Endothelial cell of umbilical vein (primary cell): ENCODE data around the gene CTBP1. TPM values are rescaled to one million over a fixed set of nuclear protein-coding genes. Genes with fewer than 3 reads are reported as not detected.

Source experiments
- BruUV-seq: library from RNA; stranded (reverse); fragments of 400-500 nt; replicated peaks from 2 replicates; lab custom pipeline; 2021; lab: Mats Ljungman, UMichigan
- CTCF ChIA-PET: fragments of 300-600, 350-600 bp; sonication (Branson Sonifier 250); formaldehyde crosslinking; loops from one replicate; lab custom pipeline; 2021; ENCODE audit warnings: antibody characterized with exemption, inconsistent platforms; lab: Charles Lee
- POLR2A ChIA-PET: fragments of 300-600, 350-600 bp; sonication (Branson Sonifier 250); formaldehyde crosslinking; loops from one replicate; lab custom pipeline; 2021; ENCODE audit warnings: antibody characterized with exemption, inconsistent platforms; lab: Charles Lee
- DNase-seq: peaks from one replicate; pipeline ENCODE4 v3.0.0-alpha.2; 2011; ENCODE audit warnings: low read depth, low spot score
- FAIRE-seq: peaks from 2 replicates; lab custom pipeline; 2011; peaks lifted over from hg19 to GRCh38; lab: Jason Lieb, UNC
- H2AFZ ChIP-seq: 2 replicates; pipeline ENCODE4 v1.6.0; 2012; ENCODE audit warnings: low read depth, low read length, control low read depth, inconsistent platforms
- H3K27ac ChIP-seq: 2 replicates; pipeline ENCODE4 v1.5.1; 2011; ENCODE audit warnings: low read depth, mild to moderate bottlenecking, control low read depth, low read length, moderate library complexity; ENCODE audit not compliant: insufficient read depth
- H3K27me3 ChIP-seq, 2 experiments: 2 replicates each; pipeline versions ENCODE4 v1.6.0 to v1.6.1; 2011; ENCODE audit warnings: low read length in 2 of 2, mixed read lengths in 1 of 2; ENCODE audit not compliant: control insufficient read depth in 2 of 2, insufficient read depth in 2 of 2
- H3K36me3 ChIP-seq, 2 experiments: 2 replicates in 1 of 2; 3 replicates in 1 of 2; pipeline ENCODE4 v1.5.1; 2011; ENCODE audit warnings: low read length in 2 of 2, mild to moderate bottlenecking in 1 of 2, moderate library complexity in 1 of 2; ENCODE audit not compliant: control insufficient read depth in 2 of 2, insufficient read depth in 2 of 2; ENCODE audit errors: extremely low read depth in 1 of 2
- H3K4me1 ChIP-seq: 3 replicates; pipeline ENCODE4 v1.5.1; 2011; ENCODE audit warnings: mild to moderate bottlenecking, low read length; ENCODE audit not compliant: control insufficient read depth, insufficient read depth; ENCODE audit errors: extremely low read depth
- H3K4me2 ChIP-seq: 2 replicates; pipeline ENCODE4 v1.6.1; 2011; ENCODE audit warnings: low read length, control low read depth, mixed read lengths; ENCODE audit not compliant: insufficient read depth
- H3K4me3 ChIP-seq, 3 experiments: fragments of 200-600 bp in 1 of 3; sonication (generic), shearing (Covaris generic) in 1 of 3; replicated peaks in 1 of 3; 2 replicates each; pipeline ENCODE4 v1.5.1; 2011 to 2016; ENCODE audit warnings: control low read depth in 3 of 3, low read length in 3 of 3, mild to moderate bottlenecking in 2 of 3, inconsistent platforms in 1 of 3, low read depth in 1 of 3, moderate library complexity in 1 of 3; ENCODE audit not compliant: insufficient read depth in 1 of 3
- H3K79me2 ChIP-seq: 2 replicates; pipeline ENCODE4 v1.6.0; 2012; ENCODE audit warnings: low read length, inconsistent platforms; ENCODE audit not compliant: control insufficient read depth, insufficient read depth
- H3K9ac ChIP-seq: replicated peaks from 2 replicates; pipeline ENCODE3; 2011; ENCODE audit warnings: low read length, control low read depth; ENCODE audit not compliant: insufficient read depth; ENCODE audit errors: extremely low read depth
- H3K9me1 ChIP-seq: replicated peaks from 3 replicates; pipeline ENCODE4 v1.6.0; 2011; ENCODE audit warnings: mild to moderate bottlenecking, low read length; ENCODE audit not compliant: control insufficient read depth, insufficient read depth; ENCODE audit errors: extremely low read depth
- H3K9me3 ChIP-seq: replicated peaks from 2 replicates; pipeline ENCODE4 v1.5.1; 2012; ENCODE audit warnings: low read length, inconsistent platforms; ENCODE audit not compliant: control insufficient read depth, insufficient read depth
- H4K20me1 ChIP-seq: replicated peaks from 2 replicates; pipeline ENCODE3; 2011; ENCODE audit warnings: mild to moderate bottlenecking, low read length; ENCODE audit not compliant: control insufficient read depth, insufficient read depth; ENCODE audit errors: extremely low read depth
- CTCF ChIP-seq, 2 donors: IDR thresholded peaks; 1 replicate in 1 of 2; 2 replicates in 1 of 2; pipeline ENCODE4 v1.5.1; 2011; ENCODE audit warnings: low read length in 2 of 2, mild to moderate bottlenecking in 2 of 2, moderate library complexity in 2 of 2, control low read depth in 1 of 2, inconsistent platforms in 1 of 2, low read depth in 1 of 2; ENCODE audit not compliant: insufficient read depth in 1 of 2; ENCODE audit errors: extremely low read depth in 1 of 2
- EZH2 ChIP-seq: IDR thresholded peaks from 2 replicates; pipeline ENCODE4 v1.6.1; 2012; ENCODE audit warnings: borderline replicate concordance, low read depth, mild to moderate bottlenecking, moderate library complexity, low read length, inconsistent platforms; ENCODE audit not compliant: severe bottlenecking
- FOS ChIP-seq: IDR thresholded peaks from 2 replicates; pipeline ENCODE4 v1.6.1; 2011; ENCODE audit warnings: mild to moderate bottlenecking, low read length, moderate library complexity, borderline replicate concordance; ENCODE audit not compliant: insufficient read depth
- GATA2 ChIP-seq: IDR thresholded peaks from 2 replicates; pipeline ENCODE4 v1.7.0; 2011; ENCODE audit warnings: low read depth, mild to moderate bottlenecking, moderate library complexity, mixed read lengths, low read length; ENCODE audit not compliant: insufficient read length, insufficient read depth
- JUN ChIP-seq: IDR thresholded peaks from 2 replicates; pipeline ENCODE4 v1.6.1; 2011; ENCODE audit warnings: borderline replicate concordance, low read depth; ENCODE audit not compliant: insufficient read length, insufficient read depth
- MYC ChIP-seq: IDR thresholded peaks from one replicate; pipeline ENCODE4 v1.6.1; 2011; ENCODE audit warnings: mild to moderate bottlenecking, low read depth, low read length
- dilution Hi-C: fragments of 300-500 bp; cut with MboI; formaldehyde crosslinking; loops from one replicate; pipeline ENCODE4 v1.15.0; 2019; ENCODE audit warnings: low sequenced_read_pairs; ENCODE audit not compliant: extremely low pct_ligation_motif_present
- intact Hi-C: fragments of 100-400 bp; cut with micrococcal nuclease; formaldehyde crosslinking; loops from one replicate; pipeline ENCODE4 v1.10.0; 2022
- polyA plus RNA-seq, 4 experiments: library from polyadenylated mRNA; depleted of rRNA in 3 of 4; stranded (reverse) in 3 of 4; unstranded in 1 of 4; fragments of >200 nt; gene quantifications; 2 replicates each; pipeline versions ENCODE4 v1.2.1 to v1.2.3, GENCODE V29; 2011 to 2012; ENCODE audit warnings: missing spikeins in 1 of 4
- total RNA-seq: library from RNA; stranded (reverse); gene quantifications from 2 replicates; pipeline ENCODE4 v1.2.3, GENCODE V29; 2021

CTBP1 gene
- total and polyA plus RNA-seq, 2 donors (not counting 3 experiments of a cell fraction or from before 2014, with no cell fraction given), result 165 to 167 TPM

- Histone ChIP-seq H3K36me3 (no peaks in the 10 kb centered on the region), H3K4me2 (no peak overlapping the region), H3K27me3 (no peaks in the 10 kb centered on the region), H3K9ac (no peak overlapping the region), H2AFZ (no peak overlapping the region), H3K79me2 (no peaks in the 10 kb centered on the region), H3K4me3 (no peak overlapping the region), H3K9me1 (no peaks in the 10 kb centered on the region), H3K27ac (no peak overlapping the region), H3K4me1 (peaks cover 6% of the 10 kb centered on the region), H4K20me1 (no peaks in the 10 kb centered on the region), H3K9me3 (no peaks in the 10 kb centered on the region)
- FAIRE-seq (no peak), DNase-seq (no peak)
- dilution Hi-C loops (no loop called here), intact Hi-C loops (no loop called here)
- ChIA-PET POLR2A (no interaction called here), CTCF (interaction anchor here (0.9 to 1.5 kb wide), 4 partner anchors 11 to 75 kb away, joined by 3 to 9 read pairs (median 5); no protein-coding TSS in a partner anchor)
- TF ChIP-seq EZH2 (no peak), CTCF (IDR thresholded peaks at IDR 0.05; ENCODE audit: extremely low read depth in 1 of 2, insufficient read depth in 1 of 2, low read depth in 1 of 2, low read length in 2 of 2) (no peak), GATA2 (no peak), MYC (no peak)
- no TSS peak for BruUV-seq
Measured at GRCh38 chr4:1192493-1193205, 56.3 kb downstream of the CTBP1 start.

- H3K4me3 ChIP-seq, result no peak overlapping the region
- H2AFZ ChIP-seq, result no peak overlapping the region
- no TSS peak for BruUV-seq
- no peak overlapping the region for H3K4me2 ChIP-seq
- ChIA-PET CTCF (interaction anchor here (0.7 to 1.5 kb wide), 5 partner anchors 11 to 76 kb away, joined by 3 to 9 read pairs (median 4); no protein-coding TSS in a partner anchor), POLR2A (no interaction called here)
- H3K4me1 ChIP-seq, result peaks cover 6% of the 10 kb centered on the region
- FAIRE-seq, result peak; percentile 99
- H3K9ac ChIP-seq, result no peak overlapping the region
- TF ChIP-seq GATA2 (no peak), FOS (peak; percentile 74), JUN (peak; percentile 9)
- DNase-seq, result peak; percentile 93
- H3K79me2 ChIP-seq, result no peaks in the 10 kb centered on the region
- H4K20me1 ChIP-seq, result no peaks in the 10 kb centered on the region
- H3K36me3 ChIP-seq, result no peaks in the 10 kb centered on the region
- H3K27ac ChIP-seq, result no peak overlapping the region
- no peaks in the 10 kb centered on the region for H3K9me1 ChIP-seq
- peaks cover 1 to 2% of the 10 kb centered on the region in 2 experiments for H3K27me3 ChIP-seq
- intact Hi-C loops, result no loop called here
- dilution Hi-C loops, result no loop called here
- H3K9me3 ChIP-seq, result no peaks in the 10 kb centered on the region
Measured at GRCh38 chr4:1192091-1192492, 56.8 kb downstream of the CTBP1 start.
